Cortex of kidney (tissue), 1 donor: Measurements from ENCODE around the gene ATP8B3.

Source experiments
- DNase-seq: peaks from one replicate; lab custom pipeline; 2025; lab: John Stamatoyannopoulos, UW

ATP8B3 gene

GRCh38 chr19:1746401-1747284 lies 65.4 kb downstream of the ATP8B3 start:
- no peak for DNase-seq

GRCh38 chr19:1745589-1746031 lies 66.5 kb downstream of the ATP8B3 start:
- DNase-seq: no peak

GRCh38 chr19:1744822-1745563 lies 67.1 kb downstream of the ATP8B3 start:
- no peak for DNase-seq

GRCh38 chr19:1744133-1744665 lies 67.9 kb downstream of the ATP8B3 start:
- DNase-seq: no peak

- DNase-seq: no peak
Measured at GRCh38 chr19:1742989-1743696, 68.9 kb downstream of the ATP8B3 start.

DNA sequence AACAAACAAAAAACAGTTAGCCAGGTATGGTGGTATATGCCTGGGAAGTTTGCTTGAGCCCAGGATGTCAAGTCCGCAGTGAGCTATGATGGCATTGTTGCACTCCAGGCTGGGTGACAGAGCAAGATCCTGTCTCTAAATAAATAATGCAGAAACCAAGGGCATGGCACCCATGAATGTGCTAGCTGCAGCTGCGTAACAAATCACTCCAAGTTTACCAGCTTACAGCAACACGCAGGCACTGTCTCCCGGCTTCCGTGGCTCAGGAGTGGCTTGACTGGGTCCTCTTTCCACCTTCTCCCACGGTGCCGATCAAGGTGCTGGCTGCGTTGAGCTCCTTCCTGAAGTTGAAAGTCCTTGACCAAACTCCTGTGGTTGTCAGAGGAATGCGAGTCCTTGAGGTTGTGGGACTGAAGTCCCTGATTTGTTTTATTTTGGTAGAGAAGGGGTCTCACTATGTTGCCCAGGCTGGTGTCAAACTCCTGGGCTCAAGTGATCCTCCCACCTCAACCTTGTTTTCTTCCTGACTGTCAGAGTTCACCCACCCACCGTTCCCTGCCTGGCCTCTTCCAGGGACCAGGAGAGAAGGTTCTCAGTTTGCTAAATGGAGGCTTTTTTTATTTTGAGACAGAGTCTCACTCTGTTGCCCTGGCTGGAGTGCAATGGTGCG lies 72.0 kb downstream of the ATP8B3 start:
- DNase-seq: no peak

GRCh38 chr19:1736927-1737326 lies 75.1 kb downstream of the ATP8B3 start:
- DNase-seq: no peak

- no peak for DNase-seq
Measured at GRCh38 chr19:1736280-1736679, 75.8 kb downstream of the ATP8B3 start.

DNA sequence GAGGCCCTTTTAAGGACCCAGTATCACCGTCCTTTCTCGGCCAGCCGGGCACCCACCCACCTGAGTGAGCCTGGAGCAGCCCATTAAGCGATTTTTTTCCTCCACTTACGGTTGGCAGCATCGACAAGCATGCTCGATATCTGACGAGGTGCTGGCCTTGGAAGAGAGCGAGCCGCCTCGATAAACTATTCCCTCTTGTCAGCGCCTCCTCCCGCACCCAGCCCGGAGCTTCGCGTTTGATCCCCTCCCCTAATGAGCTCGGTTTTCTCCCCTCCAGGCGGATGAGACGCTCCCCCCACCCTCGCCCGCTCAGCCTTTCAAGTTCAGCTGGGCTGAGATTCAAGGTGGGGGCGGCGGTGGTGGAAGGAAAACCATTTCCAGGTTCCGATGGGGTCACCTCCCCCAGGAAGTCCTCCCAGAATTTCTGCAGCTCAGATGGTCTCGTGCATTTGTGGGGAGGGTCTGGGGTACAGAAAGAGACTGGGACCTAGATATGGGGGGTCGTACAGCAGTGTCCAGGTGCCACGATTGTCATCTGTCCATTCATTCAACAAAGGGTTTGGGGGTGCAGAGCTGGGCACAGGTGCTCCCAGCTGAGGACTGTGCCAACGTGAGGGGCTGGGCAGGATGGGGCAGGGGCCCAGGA lies 77.6 kb downstream of the ATP8B3 start:
- no peak for DNase-seq
